Measurements from ENCODE around the gene ERLEC1. TPM values are rescaled to one million over a fixed set of nuclear protein-coding genes. Genes with fewer than 3 reads are reported as not detected.

ERLEC1 gene
- total RNA-seq, 6 experiments from 2014 or later: 86.0 to 102 (median 93.7) TPM

GRCh38 chr2:53867169-53867568 is 80.3 kb downstream of the ERLEC1 start:
- Mint-ChIP-seq H3K27me3 (ENCODE audit: insufficient read depth) (no peaks in the 10 kb centered on the region; the same call in 1 of the 2 replicates), H3K36me3 (ENCODE audit: low read depth) (peaks cover 28% of the 10 kb centered on the region), H3K4me1 (ENCODE audit: low read depth) (no peaks in the 10 kb centered on the region), H3K4me3 (no peak overlapping the region), H3K27ac (no peak overlapping the region), H3K9me3 (no peaks in the 10 kb centered on the region)
- DNase-seq: no peak
- TF ChIP-seq, protein P1, sequence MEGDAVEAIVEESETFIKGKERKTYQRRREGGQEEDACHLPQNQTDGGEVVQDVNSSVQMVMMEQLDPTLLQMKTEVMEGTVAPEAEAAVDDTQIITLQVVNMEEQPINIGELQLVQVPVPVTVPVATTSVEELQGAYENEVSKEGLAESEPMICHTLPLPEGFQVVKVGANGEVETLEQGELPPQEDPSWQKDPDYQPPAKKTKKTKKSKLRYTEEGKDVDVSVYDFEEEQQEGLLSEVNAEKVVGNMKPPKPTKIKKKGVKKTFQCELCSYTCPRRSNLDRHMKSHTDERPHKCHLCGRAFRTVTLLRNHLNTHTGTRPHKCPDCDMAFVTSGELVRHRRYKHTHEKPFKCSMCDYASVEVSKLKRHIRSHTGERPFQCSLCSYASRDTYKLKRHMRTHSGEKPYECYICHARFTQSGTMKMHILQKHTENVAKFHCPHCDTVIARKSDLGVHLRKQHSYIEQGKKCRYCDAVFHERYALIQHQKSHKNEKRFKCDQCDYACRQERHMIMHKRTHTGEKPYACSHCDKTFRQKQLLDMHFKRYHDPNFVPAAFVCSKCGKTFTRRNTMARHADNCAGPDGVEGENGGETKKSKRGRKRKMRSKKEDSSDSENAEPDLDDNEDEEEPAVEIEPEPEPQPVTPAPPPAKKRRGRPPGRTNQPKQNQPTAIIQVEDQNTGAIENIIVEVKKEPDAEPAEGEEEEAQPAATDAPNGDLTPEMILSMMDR (IDR thresholded peaks at IDR 0.05): no peak

GRCh38 chr2:53867773-53868172 is 80.9 kb downstream of the ERLEC1 start:
- Mint-ChIP-seq H3K27ac (no peak overlapping the region), H3K4me3 (no peak overlapping the region), H3K9me3 (no peaks in the 10 kb centered on the region), H3K27me3 (ENCODE audit: insufficient read depth) (no peaks in the 10 kb centered on the region), H3K4me1 (ENCODE audit: low read depth) (no peaks in the 10 kb centered on the region), H3K36me3 (ENCODE audit: low read depth) (peaks cover 28% of the 10 kb centered on the region)
- no peak for DNase-seq
- TF ChIP-seq, protein P1 (IDR thresholded peaks at IDR 0.05): no peak

Small RNA genes within 50 kb of the gene (microRNA-seq; reads per million reads assigned to microRNA genes)
- 3.1 reads per million for gene MIR3682

Other genes with a start within 250 kb of the ERLEC1 start
- 1 to 10 TPM; 4.7 to 7.2 (median 5.4) TPM for gene CHAC2, start 19.2 kb upstream of the ERLEC1 start, total RNA-seq (2021; fragmentation: NEBNext Ultra II Directional; extraction: Animal tissue kit (Norgen Biotek cat#: 25700))
- gene ASB3, start 91 bp upstream of the ERLEC1 start, total RNA-seq (2021; fragmentation: NEBNext Ultra II Directional; extraction: Animal tissue kit (Norgen Biotek cat#: 25700)): 10 to 100 TPM; 15.7 to 22.0 (median 17.3) TPM
- 1 to 10 TPM; 1.1 to 2.0 (median 1.5) TPM for gene GPR75, start 72.9 kb downstream of the ERLEC1 start, total RNA-seq (2021; fragmentation: NEBNext Ultra II Directional; extraction: Animal tissue kit (Norgen Biotek cat#: 25700))
- gene PSME4, start 183.9 kb downstream of the ERLEC1 start, total RNA-seq (2021; fragmentation: NEBNext Ultra II Directional; extraction: Animal tissue kit (Norgen Biotek cat#: 25700)): 10 to 100 TPM; 64.6 to 88.0 (median 75.3) TPM